K562 (cell line): Measurements from ENCODE around the gene TERC. TPM values are rescaled to one million over a fixed set of nuclear protein-coding genes. Genes with fewer than 3 reads are reported as not detected.

Experiments used
- CHCHD3 ChIP-seq: fragments of 250-450 bp; sonication (Bioruptor Pico); IDR thresholded peaks from 2 replicates; pipeline ENCODE4 v2.1.2; 2022; ENCODE audit warnings: mild to moderate bottlenecking
- CSDE1 ChIP-seq, 2 experiments: fragments of 450-650 bp; IDR thresholded peaks; 2 replicates each; pipeline ENCODE4 v1.6.1; 2016; ENCODE audit warnings: mild to moderate bottlenecking in 1 of 2
- CTBP1 ChIP-seq: fragments of 450-650 bp; IDR thresholded peaks from 2 replicates; pipeline ENCODE4 v1.6.1; 2016; ENCODE audit warnings: borderline replicate concordance
- E2F3 ChIP-seq: fragments of 250-450 bp; sonication (Bioruptor Pico); IDR thresholded peaks from 2 replicates; pipeline ENCODE4 v1.4.0; 2020; ENCODE audit warnings: mild to moderate bottlenecking
- ELK1 ChIP-seq: sonication (generic); formaldehyde crosslinking; IDR thresholded peaks from 2 replicates; pipeline ENCODE4 v1.8.1; 2022; ENCODE audit warnings: missing genetic modification reagents
- ETV6 ChIP-seq, 3 experiments: fragments of 150-350 bp in 1 of 3; sonication (generic) in 1 of 3; formaldehyde crosslinking in 1 of 3; IDR thresholded peaks; 2 replicates each; pipeline versions ENCODE4 v1.6.1 to v1.8.0; 2014 to 2022; ENCODE audit warnings: borderline replicate concordance in 2 of 3, low read depth in 2 of 3, antibody characterized with exemption in 1 of 3, low read length in 1 of 3, mild to moderate bottlenecking in 1 of 3, missing genetic modification reagents in 1 of 3
- FIP1L1 ChIP-seq: fragments of 200-400 bp; formaldehyde crosslinking; IDR thresholded peaks from 2 replicates; pipeline ENCODE4 v1.6.1; 2018; ENCODE audit warnings: mild to moderate bottlenecking, low read depth, low read length; ENCODE audit not compliant: poor library complexity, severe bottlenecking
- KAT2B ChIP-seq: IDR thresholded peaks from one replicate; pipeline ENCODE4 v1.6.1; 2012; ENCODE audit warnings: low read depth, mild to moderate bottlenecking, control low read depth, inconsistent platforms, low read length, moderate library complexity
- MLLT1 ChIP-seq, 2 experiments: fragments of 450-650 bp; IDR thresholded peaks; 2 replicates each; pipeline ENCODE4 v1.6.1; 2016
- POLR3A ChIP-seq: IDR thresholded peaks from 2 replicates; pipeline ENCODE4 v1.6.1; 2011; ENCODE audit warnings: borderline replicate concordance, mild to moderate bottlenecking, moderate library complexity; ENCODE audit not compliant: insufficient read length, insufficient read depth; ENCODE audit errors: extremely low read depth
- SP1 ChIP-seq: sonication (generic); formaldehyde crosslinking; IDR thresholded peaks from 2 replicates; pipeline ENCODE4 v1.8.1; 2022; ENCODE audit warnings: mild to moderate bottlenecking, missing genetic modification reagents
- SRSF7 ChIP-seq: fragments of 200-400 bp; formaldehyde crosslinking; optimal IDR thresholded peaks from 2 replicates; pipeline ENCODE3; 2017; ENCODE audit warnings: mild to moderate bottlenecking, low read depth, low read length
- TBL1XR1 ChIP-seq, 2 experiments: IDR thresholded peaks; 2 replicates each; pipeline ENCODE4 v1.6.1; 2012; ENCODE audit warnings: improper control_type of control experiment in 2 of 2, low read length in 2 of 2, mild to moderate bottlenecking in 1 of 2
- TFAP4 ChIP-seq: sonication (generic); formaldehyde crosslinking; IDR thresholded peaks from 2 replicates; pipeline ENCODE4 v1.8.0; 2022; ENCODE audit warnings: missing genetic modification reagents, mild to moderate bottlenecking, moderate library complexity, borderline replicate concordance
- UBTF ChIP-seq, 2 experiments: IDR thresholded peaks; 2 replicates each; pipeline ENCODE4 v1.6.1; 2012; ENCODE audit warnings: improper control_type of control experiment in 2 of 2, low read depth in 2 of 2, low read length in 2 of 2, borderline replicate concordance in 1 of 2
- YBX1 ChIP-seq: fragments of 450-650 bp; IDR thresholded peaks from 2 replicates; pipeline ENCODE4 v1.7.1; 2016; ENCODE audit warnings: mild to moderate bottlenecking
- ZNF274 ChIP-seq: IDR thresholded peaks from 2 replicates; pipeline ENCODE4 v1.6.1; 2011; ENCODE audit warnings: low read depth, mild to moderate bottlenecking, low read length, moderate library complexity, borderline replicate concordance
- polyA plus RNA-seq, 8 experiments: library from polyadenylated mRNA; depleted of rRNA in 4 of 8; stranded (reverse) in 5 of 8; unstranded in 3 of 8; fragments of >200 nt; fragmentation: Nextera tagmentation in 2 of 8; fragmentation: Illumina TruSeq in 1 of 8; extraction: Ambion mirVana in 2 of 8; extraction: Trizol in 1 of 8; gene quantifications; 2 replicates each; pipeline versions ENCODE4 v1.2.1 to v1.2.3, GENCODE V29; 2011 to 2014; ENCODE audit warnings: inconsistent platforms in 1 of 8, missing spikeins in 1 of 8
- total RNA-seq, 7 experiments: library from RNA; depleted of rRNA in 6 of 7; stranded (reverse); fragments of >200 nt in 6 of 7; fragmentation: Illumina TruSeq in 2 of 7; extraction: Trizol in 2 of 7; gene quantifications; 2 replicates each; pipeline versions ENCODE4 v1.2.1 to v1.2.3, GENCODE V29; 2011 to 2021; ENCODE audit warnings: low replicate concordance in 1 of 7

The TERC gene
- total and polyA plus RNA-seq, 9 of the 15 experiments (the other 6 are each of a cell fraction or from before 2014, with no cell fraction given), result 0.77 to 234 (median 27.9) TPM; not detected in 3

GRCh38 chr3:169771497-169772304 lies 6.8 kb upstream of the TERC start (continued):
- TF ChIP-seq TFAP4 (CRISPR knock-in tag) (no peak), UBTF (IDR thresholded peaks at IDR 0.05; ENCODE audit: borderline replicate concordance in 1 of 2, low read depth in 2 of 2, low read length in 2 of 2) (no peak), CSDE1 (IDR thresholded peaks at IDR 0.05) (peak in 1 of 2 experiments; percentile 70; a peak in 2 of 4 replicates), CTBP1 (0 out of 2 replicates have a peak, but pooled peaks have one; percentile 29), KAT2B (no peak), FIP1L1 (no peak), SRSF7 (no peak), ZNF274 (peak; percentile 36; the same call in 1 of the 2 replicates), MLLT1 (IDR thresholded peaks at IDR 0.05) (no peak), ELK1 (CRISPR knock-in tag) (no peak), POLR3A (peak; percentile 91), TBL1XR1 (IDR thresholded peaks at IDR 0.05; ENCODE audit: low read length in 2 of 2) (peak in 1 of 2 experiments; percentile 64; a peak in 1 of 4 replicates), E2F3 (CRISPR knock-in tag) (no peak), ETV6 (IDR thresholded peaks at IDR 0.05; ENCODE audit: borderline replicate concordance in 1 of 2, low read depth in 2 of 2, low read length in 1 of 2) (0 out of 4 replicates have a peak, but pooled peaks of 1 of the 2 experiments have one; percentile 15), ETV6 (CRISPR knock-in tag; IDR thresholded peaks at IDR 0.05; ENCODE audit: borderline replicate concordance) (no peak), SP1 (CRISPR knock-in tag) (no peak; the same call in 1 of the 2 replicates), CHCHD3 (0 out of 2 replicates have a peak, but pooled peaks have one; percentile 46), YBX1 (no peak)
